NCI-H146 treated with DMSO at 0.1 percent for 48 hours (cell line): ENCODE results near the gene PATZ1.
"Not testable (repeated sequence)": the region's sequence is repeated elsewhere in the genome, so short reads cannot be mapped to it uniquely, and the experiment has no call there.

ENCODE experiments used
- DNase-seq: peaks from one replicate; lab custom pipeline; 2025; ENCODE audit not compliant: unreplicated experiment; lab: John Stamatoyannopoulos, UW

PATZ1 gene

GRCh38 chr22:31314220-31314619 lies 31.9 kb downstream of the PATZ1 start:
- not testable (repeated sequence) for DNase-seq

- peak; percentile 26 for DNase-seq
Observed at GRCh38 chr22:31313366-31314147, 32.6 kb downstream of the PATZ1 start.

- no peak for DNase-seq
Observed at GRCh38 chr22:31308181-31308580, 38.0 kb downstream of the PATZ1 start.

GRCh38 chr22:31305194-31305593 lies 41.0 kb downstream of the PATZ1 start:
- DNase-seq: no peak

GRCh38 chr22:31302537-31302936 lies 43.6 kb downstream of the PATZ1 start:
- DNase-seq: no peak

GRCh38 chr22:31302006-31302405 lies 44.1 kb downstream of the PATZ1 start:
- no peak for DNase-seq

- DNase-seq: no peak
Observed at GRCh38 chr22:31300896-31301295, 45.2 kb downstream of the PATZ1 start.

- DNase-seq: no peak
Observed at GRCh38 chr22:31295831-31296657, 50.1 kb downstream of the PATZ1 start.

- no peak for DNase-seq
Observed at GRCh38 chr22:31295360-31295759, 50.8 kb downstream of the PATZ1 start.

GRCh38 chr22:31292236-31292989 lies 53.7 kb downstream of the PATZ1 start, which contains the start of gene PIK3IP1:
Gene PIK3IP1 (minus strand): TSS chr22:31292488. CDS start chr22:31292344, 144 bp downstream.
- DNase-seq: peak; percentile 50

- DNase-seq: no peak
Observed at GRCh38 chr22:31291481-31292235, 54.5 kb downstream of the PATZ1 start.

GRCh38 chr22:31290494-31291471 lies 55.4 kb downstream of the PATZ1 start:
- DNase-seq: peak; percentile 50

- peak; percentile 60 for DNase-seq
Observed at GRCh38 chr22:31289344-31289743, 56.8 kb downstream of the PATZ1 start.

- no peak for DNase-seq
Observed at GRCh38 chr22:31288496-31289240, 57.5 kb downstream of the PATZ1 start.

GRCh38 chr22:31287818-31288495 lies 58.2 kb downstream of the PATZ1 start:
- DNase-seq: no peak

GRCh38 chr22:31286360-31287255 lies 59.5 kb downstream of the PATZ1 start:
- DNase-seq: no peak
